HEK293 (cell line): ENCODE measurements around the gene SPOCK1.

Experiments
- CTCF ChIA-PET: fragments of 350-600 bp; formaldehyde crosslinking; extraction: SDS; loops from one replicate; lab custom pipeline; 2021; ENCODE audit warnings: antibody characterized with exemption; lab: Yijun Ruan, JAX
- POLR2A ChIA-PET: fragments of 300-600 bp; formaldehyde crosslinking; extraction: SDS; loops from one replicate; lab custom pipeline; 2020; ENCODE audit warnings: antibody characterized with exemption, inconsistent platforms; lab: Yijun Ruan, JAX
- H3K27ac ChIP-seq: fragments of 200-500 bp; sonication (Bioruptor generic); 2 replicates; pipeline ENCODE4 v1.5.1; 2014; ENCODE audit warnings: low read depth, low read length, control low read depth, inconsistent platforms; ENCODE audit errors: extremely low read depth
- H3K36me3 ChIP-seq, 2 experiments: fragments of 200-500 bp in 1 of 2; sonication (Bioruptor generic) in 1 of 2; 1 replicate in 1 of 2; 2 replicates in 1 of 2; pipeline ENCODE4 v1.5.1; 2014 to 2017; ENCODE audit warnings: inconsistent platforms in 2 of 2, low read length in 2 of 2; ENCODE audit not compliant: control insufficient read depth in 2 of 2, insufficient read depth in 1 of 2
- H3K4me1 ChIP-seq: fragments of 200-500 bp; sonication (Bioruptor generic); 2 replicates; pipeline ENCODE4 v1.5.1; 2014; ENCODE audit warnings: mild to moderate bottlenecking, low read length, inconsistent platforms; ENCODE audit not compliant: control insufficient read depth, insufficient read depth
- H3K4me3 ChIP-seq: 2 replicates; pipeline ENCODE4 v1.5.1; 2011; ENCODE audit warnings: low read depth, mild to moderate bottlenecking, control low read depth, low read length, moderate library complexity
- H3K9me3 ChIP-seq: fragments of 200-500 bp; sonication (Bioruptor generic); 2 replicates; pipeline ENCODE4 v1.5.1; 2014; ENCODE audit warnings: low read depth, low read length, inconsistent platforms; ENCODE audit not compliant: control insufficient read depth, insufficient read depth
- IKZF3 ChIP-seq: fragments of 450-650 bp; IDR thresholded peaks from 2 replicates; pipeline ENCODE4 v1.5.0; 2018; ENCODE audit warnings: missing biosample characterization, mild to moderate bottlenecking, missing genetic modification characterization, moderate library complexity
- INSM2 ChIP-seq: fragments of 450-650 bp; formaldehyde crosslinking; IDR thresholded peaks from 2 replicates; pipeline ENCODE4 v1.5.1; 2016; ENCODE audit warnings: missing biosample characterization, missing genetic modification characterization
- KLF17 ChIP-seq: fragments of 450-650 bp; formaldehyde crosslinking; IDR thresholded peaks from 2 replicates; pipeline ENCODE4 v1.5.1; 2016; ENCODE audit warnings: missing biosample characterization, missing genetic modification characterization
- KLF8 ChIP-seq: fragments of 450-650 bp; formaldehyde crosslinking; IDR thresholded peaks from 2 replicates; pipeline ENCODE4 v1.5.1; 2016; ENCODE audit warnings: missing biosample characterization, missing genetic modification characterization
- PRDM1 ChIP-seq: fragments of 450-650 bp; formaldehyde crosslinking; IDR thresholded peaks from 2 replicates; pipeline ENCODE4; 2016; ENCODE audit warnings: missing biosample characterization, missing genetic modification characterization
- REPIN1 ChIP-seq: fragments of 450-650 bp; formaldehyde crosslinking; IDR thresholded peaks from 2 replicates; pipeline ENCODE4 v1.5.1; 2017; ENCODE audit warnings: missing biosample characterization, missing genetic modification characterization, low read depth
- SETDB1 ChIP-seq: IDR thresholded peaks from one replicate; pipeline ENCODE4 v1.6.1; 2017; ENCODE audit warnings: mild to moderate bottlenecking, low read length, moderate library complexity, mixed read lengths; ENCODE audit not compliant: insufficient read length
- SP3 ChIP-seq: fragments of 450-650 bp; formaldehyde crosslinking; IDR thresholded peaks from 2 replicates; pipeline ENCODE4 v1.5.1; 2016; ENCODE audit warnings: missing biosample characterization, missing genetic modification characterization
- ZBTB10 ChIP-seq: fragments of 450-650 bp; formaldehyde crosslinking; IDR thresholded peaks from 2 replicates; pipeline ENCODE4 v1.5.1; 2016; ENCODE audit warnings: missing biosample characterization, missing genetic modification characterization
- ZBTB26 ChIP-seq: fragments of 450-650 bp; formaldehyde crosslinking; optimal IDR thresholded peaks from 2 replicates; pipeline ENCODE3; 2016; ENCODE audit warnings: missing biosample characterization, mild to moderate bottlenecking, missing genetic modification characterization
- ZNF18 ChIP-seq: fragments of 450-650 bp; formaldehyde crosslinking; IDR thresholded peaks from 2 replicates; pipeline ENCODE4 v1.5.1; 2016; ENCODE audit warnings: missing biosample characterization, missing genetic modification characterization
- ZNF26 ChIP-seq: fragments of 450-650 bp; formaldehyde crosslinking; IDR thresholded peaks from 2 replicates; pipeline ENCODE4 v1.5.1; 2016; ENCODE audit warnings: missing biosample characterization, missing genetic modification characterization
- ZNF394 ChIP-seq: fragments of 450-650 bp; formaldehyde crosslinking; IDR thresholded peaks from 2 replicates; pipeline ENCODE4 v1.5.1; 2016; ENCODE audit warnings: missing biosample characterization, missing genetic modification characterization, mild to moderate bottlenecking, moderate library complexity, borderline replicate concordance
- ZNF48 ChIP-seq: fragments of 450-650 bp; formaldehyde crosslinking; IDR thresholded peaks from 2 replicates; pipeline ENCODE4 v1.5.1; 2016; ENCODE audit warnings: missing biosample characterization, missing genetic modification characterization
- ZNF521 ChIP-seq: fragments of 450-650 bp; formaldehyde crosslinking; IDR thresholded peaks from 2 replicates; pipeline ENCODE4 v1.5.1; 2017; ENCODE audit warnings: missing biosample characterization, mild to moderate bottlenecking, missing genetic modification characterization
- ZNF639 ChIP-seq: fragments of 450-650 bp; formaldehyde crosslinking; IDR thresholded peaks from 2 replicates; pipeline ENCODE4 v1.5.1; 2016; ENCODE audit warnings: missing biosample characterization, missing genetic modification characterization
- ZNF768 ChIP-seq: fragments of 450-650 bp; formaldehyde crosslinking; IDR thresholded peaks from 2 replicates; pipeline ENCODE4 v1.5.1; 2018; ENCODE audit warnings: missing biosample characterization, mild to moderate bottlenecking, missing genetic modification characterization
- ZSCAN18 ChIP-seq: fragments of 450-650 bp; formaldehyde crosslinking; IDR thresholded peaks from 2 replicates; pipeline ENCODE4 v1.5.1; 2016; ENCODE audit warnings: missing biosample characterization, missing genetic modification characterization

The SPOCK1 gene

GRCh38 chr5:137265457-137265856, 233.7 kb downstream of the SPOCK1 start (continued):
- no peak for TF ChIP-seq ZBTB10 (tag by site-specific recombination)
- TF ChIP-seq ZNF394 = no peak
- TF ChIP-seq KLF8 (tag by site-specific recombination) = no peak
- TF ChIP-seq PRDM1 (tag by site-specific recombination) = no peak
- TF ChIP-seq ZNF48 (tag by site-specific recombination) = no peak
- no peak for TF ChIP-seq SP3 (tag by site-specific recombination)
- TF ChIP-seq ZNF639 (tag by site-specific recombination) = no peak
- TF ChIP-seq IKZF3 (tag by site-specific recombination) = no peak
- no peak for TF ChIP-seq ZNF521
- no peak for TF ChIP-seq ZNF768
- no peak for TF ChIP-seq REPIN1 (tag by site-specific recombination)
- TF ChIP-seq SETDB1 = no peak

GRCh38 chr5:137264573-137264972, 234.6 kb downstream of the SPOCK1 start:
- Histone ChIP-seq H3K4me1 (no peaks in the 10 kb centered on the region), H3K4me3 (no peak overlapping the region), H3K36me3 (no peaks in the 10 kb centered on the region)
- POLR2A ChIA-PET = no interaction called here
- TF ChIP-seq KLF17 (tag by site-specific recombination) (no peak), ZNF18 (tag by site-specific recombination) (no peak), ZSCAN18 (tag by site-specific recombination) (no peak), INSM2 (tag by site-specific recombination) (no peak), ZBTB26 (no peak), ZNF26 (tag by site-specific recombination) (no peak)
- TF ChIP-seq, all 188 proteins: peak for 0
- H3K27ac ChIP-seq = no peak overlapping the region
- CTCF ChIA-PET = interaction anchor here (0.6 to 1.7 kb wide), 2 partner anchors 55 to 110 kb away, joined by 4 to 5 read pairs; no protein-coding TSS in a partner anchor
- no peaks in the 10 kb centered on the region for H3K9me3 ChIP-seq
